ENCODE results near the gene SP100.

GRCh38 chr2:230552181-230552580 lies 136.2 kb downstream of the SP100 start:
- TF ChIP-seq POLR2AphosphoS5 (IDR thresholded peaks at IDR 0.05): no peak
- TF ChIP-seq EP300 (IDR thresholded peaks at IDR 0.05): no peak
- TF ChIP-seq CTCF (IDR thresholded peaks at IDR 0.05): no peak

All from sigmoid colon (tissue), 4 donors.